ENCODE data around the gene PLK3. TPM values are rescaled to one million over a fixed set of nuclear protein-coding genes. Genes with fewer than 3 reads are reported as not detected.

Gene PLK3
- total and polyA plus RNA-seq, 9 of the 15 experiments (the other 6 are each of a cell fraction or from before 2014, with no cell fraction given), result 0.52 to 22.7 (median 11.0) TPM

DNA sequence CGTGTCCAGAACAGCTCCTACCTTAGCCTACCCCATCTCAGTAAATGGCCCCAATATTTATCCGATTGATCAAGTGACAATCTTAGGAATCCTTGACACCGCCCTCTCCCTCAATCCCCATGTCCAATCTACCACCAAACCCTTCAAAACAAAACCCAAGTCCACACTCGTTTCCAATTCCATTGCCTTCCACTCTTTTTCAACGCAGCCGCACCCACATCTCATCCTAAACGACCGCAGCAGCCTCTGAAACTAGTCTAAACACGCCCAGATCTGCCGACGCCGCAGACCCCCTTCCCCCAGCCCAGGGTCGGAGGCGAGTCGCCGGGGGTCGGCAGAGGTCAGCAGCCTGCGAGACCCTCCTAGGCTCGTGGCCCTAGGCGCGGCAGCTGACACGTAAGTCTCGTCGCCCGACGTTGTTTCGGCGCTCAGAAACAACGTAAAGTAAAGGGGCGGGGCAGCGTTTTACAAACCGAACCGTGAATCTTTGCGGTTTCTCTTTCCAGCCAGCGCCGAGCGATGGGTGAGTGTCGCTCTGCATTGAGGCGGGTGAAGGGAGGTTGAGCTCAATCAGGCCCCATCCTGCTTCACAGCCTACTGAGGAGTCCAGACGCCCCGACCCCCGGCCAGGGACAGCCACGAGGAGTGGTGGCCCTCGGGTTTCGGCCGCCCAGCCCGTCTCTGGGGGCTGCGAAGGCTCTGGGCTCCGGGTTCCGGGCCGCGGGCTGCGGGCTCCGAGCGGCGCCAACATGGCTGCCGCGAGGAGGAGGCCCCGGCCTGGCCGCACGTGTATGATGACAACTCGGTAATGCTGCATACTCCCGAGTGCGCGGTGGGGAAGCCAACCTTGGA lies 24.9 kb upstream of the PLK3 start, which contains the start of gene RPS8 (continued):
- TF ChIP-seq MAZ (CRISPR knock-in tag; conservative IDR thresholded peaks at IDR 0.05 in 1 of 2, IDR thresholded peaks at IDR 0.05 in 1 of 2) (peak; percentile 79 to 88), CTBP1 (IDR thresholded peaks at IDR 0.05; ENCODE audit: borderline replicate concordance) (peak; percentile 81), SMC3 (conservative IDR thresholded peaks at IDR 0.05; ENCODE audit: insufficient read depth, low read depth, low read length) (0 out of 2 replicates have a peak, but pooled peaks have one; percentile 1), PPARD (CRISPR knock-in tag; IDR thresholded peaks at IDR 0.05) (no peak), TEAD1 (CRISPR knock-in tag; IDR thresholded peaks at IDR 0.05) (peak; percentile 34 to 91; a peak in 2 of 4 replicates), GATAD2B (IDR thresholded peaks at IDR 0.05; ENCODE audit: borderline replicate concordance) (peak; percentile 95; the same call in 1 of the 2 replicates), FOXK2 (conservative IDR thresholded peaks at IDR 0.05 in 1 of 2, IDR thresholded peaks at IDR 0.05 in 1 of 2; ENCODE audit: low read depth in 2 of 2) (peak; percentile 89 to 90), DNMT1 (IDR thresholded peaks at IDR 0.05) (no peak; the same call in 1 of the 2 replicates), KDM5B (IDR thresholded peaks at IDR 0.05; ENCODE audit: insufficient replicate concordance, low read depth, low read length) (peak; percentile 99), POLR2G (IDR thresholded peaks at IDR 0.05; ENCODE audit: low read depth, low read length) (peak; percentile 100), GABPB1 (CRISPR knock-in tag; IDR thresholded peaks at IDR 0.05) (peak; percentile 77), RBM22 (IDR thresholded peaks at IDR 0.05; ENCODE audit: low read depth, low read length, poor library complexity, severe bottlenecking) (peak; percentile 98), KLF6 (CRISPR knock-in tag; IDR thresholded peaks at IDR 0.05; ENCODE audit: borderline replicate concordance) (peak; percentile 95), ETV1 (tag; conservative IDR thresholded peaks at IDR 0.05; ENCODE audit: low read depth) (no peak; the same call in 1 of the 2 replicates), HDGF (IDR thresholded peaks at IDR 0.05) (peak; percentile 34; the same call in 1 of the 2 replicates), GATA2 (CRISPR knock-in tag; IDR thresholded peaks at IDR 0.05) (no peak), ZNF584 (CRISPR knock-in tag; IDR thresholded peaks at IDR 0.05; ENCODE audit: low read depth) (peak; percentile 83; the same call in 1 of the 2 replicates)
- TF ChIP-seq, protein P1, sequence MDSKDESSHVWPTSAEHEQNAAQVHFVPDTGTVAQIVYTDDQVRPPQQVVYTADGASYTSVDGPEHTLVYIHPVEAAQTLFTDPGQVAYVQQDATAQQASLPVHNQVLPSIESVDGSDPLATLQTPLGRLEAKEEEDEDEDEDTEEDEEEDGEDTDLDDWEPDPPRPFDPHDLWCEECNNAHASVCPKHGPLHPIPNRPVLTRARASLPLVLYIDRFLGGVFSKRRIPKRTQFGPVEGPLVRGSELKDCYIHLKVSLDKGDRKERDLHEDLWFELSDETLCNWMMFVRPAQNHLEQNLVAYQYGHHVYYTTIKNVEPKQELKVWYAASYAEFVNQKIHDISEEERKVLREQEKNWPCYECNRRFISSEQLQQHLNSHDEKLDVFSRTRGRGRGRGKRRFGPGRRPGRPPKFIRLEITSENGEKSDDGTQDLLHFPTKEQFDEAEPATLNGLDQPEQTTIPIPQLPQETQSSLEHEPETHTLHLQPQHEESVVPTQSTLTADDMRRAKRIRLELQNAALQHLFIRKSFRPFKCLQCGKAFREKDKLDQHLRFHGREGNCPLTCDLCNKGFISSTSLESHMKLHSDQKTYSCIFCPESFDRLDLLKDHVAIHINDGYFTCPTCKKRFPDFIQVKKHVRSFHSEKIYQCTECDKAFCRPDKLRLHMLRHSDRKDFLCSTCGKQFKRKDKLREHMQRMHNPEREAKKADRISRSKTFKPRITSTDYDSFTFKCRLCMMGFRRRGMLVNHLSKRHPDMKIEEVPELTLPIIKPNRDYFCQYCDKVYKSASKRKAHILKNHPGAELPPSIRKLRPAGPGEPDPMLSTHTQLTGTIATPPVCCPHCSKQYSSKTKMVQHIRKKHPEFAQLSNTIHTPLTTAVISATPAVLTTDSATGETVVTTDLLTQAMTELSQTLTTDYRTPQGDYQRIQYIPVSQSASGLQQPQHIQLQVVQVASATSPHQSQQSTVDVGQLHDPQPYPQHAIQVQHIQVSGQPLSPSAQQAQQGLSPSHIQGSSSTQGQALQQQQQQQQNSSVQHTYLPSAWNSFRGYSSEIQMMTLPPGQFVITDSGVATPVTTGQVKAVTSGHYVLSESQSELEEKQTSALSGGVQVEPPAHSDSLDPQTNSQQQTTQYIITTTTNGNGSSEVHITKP (IDR thresholded peaks at IDR 0.05; ENCODE audit: partially characterized antibody), result peak; percentile 6
- TF ChIP-seq, protein P2, sequence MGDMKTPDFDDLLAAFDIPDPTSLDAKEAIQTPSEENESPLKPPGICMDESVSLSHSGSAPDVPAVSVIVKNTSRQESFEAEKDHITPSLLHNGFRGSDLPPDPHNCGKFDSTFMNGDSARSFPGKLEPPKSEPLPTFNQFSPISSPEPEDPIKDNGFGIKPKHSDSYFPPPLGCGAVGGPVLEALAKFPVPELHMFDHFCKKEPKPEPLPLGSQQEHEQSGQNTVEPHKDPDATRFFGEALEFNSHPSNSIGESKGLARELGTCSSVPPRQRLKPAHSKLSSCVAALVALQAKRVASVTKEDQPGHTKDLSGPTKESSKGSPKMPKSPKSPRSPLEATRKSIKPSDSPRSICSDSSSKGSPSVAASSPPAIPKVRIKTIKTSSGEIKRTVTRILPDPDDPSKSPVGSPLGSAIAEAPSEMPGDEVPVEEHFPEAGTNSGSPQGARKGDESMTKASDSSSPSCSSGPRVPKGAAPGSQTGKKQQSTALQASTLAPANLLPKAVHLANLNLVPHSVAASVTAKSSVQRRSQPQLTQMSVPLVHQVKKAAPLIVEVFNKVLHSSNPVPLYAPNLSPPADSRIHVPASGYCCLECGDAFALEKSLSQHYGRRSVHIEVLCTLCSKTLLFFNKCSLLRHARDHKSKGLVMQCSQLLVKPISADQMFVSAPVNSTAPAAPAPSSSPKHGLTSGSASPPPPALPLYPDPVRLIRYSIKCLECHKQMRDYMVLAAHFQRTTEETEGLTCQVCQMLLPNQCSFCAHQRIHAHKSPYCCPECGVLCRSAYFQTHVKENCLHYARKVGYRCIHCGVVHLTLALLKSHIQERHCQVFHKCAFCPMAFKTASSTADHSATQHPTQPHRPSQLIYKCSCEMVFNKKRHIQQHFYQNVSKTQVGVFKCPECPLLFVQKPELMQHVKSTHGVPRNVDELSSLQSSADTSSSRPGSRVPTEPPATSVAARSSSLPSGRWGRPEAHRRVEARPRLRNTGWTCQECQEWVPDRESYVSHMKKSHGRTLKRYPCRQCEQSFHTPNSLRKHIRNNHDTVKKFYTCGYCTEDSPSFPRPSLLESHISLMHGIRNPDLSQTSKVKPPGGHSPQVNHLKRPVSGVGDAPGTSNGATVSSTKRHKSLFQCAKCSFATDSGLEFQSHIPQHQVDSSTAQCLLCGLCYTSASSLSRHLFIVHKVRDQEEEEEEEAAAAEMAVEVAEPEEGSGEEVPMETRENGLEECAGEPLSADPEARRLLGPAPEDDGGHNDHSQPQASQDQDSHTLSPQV (IDR thresholded peaks at IDR 0.05), result peak; percentile 87
